Calu3 (cell line): ENCODE data around the gene CUBN. TPM values are rescaled to one million over a fixed set of nuclear protein-coding genes. Genes with fewer than 3 reads are reported as not detected.

ENCODE experiments used
- BruUV-seq: library from RNA; stranded (reverse); fragments of 400-500 nt; replicated peaks from 2 replicates; lab custom pipeline; 2021; lab: Mats Ljungman, UMichigan
- CTCF ChIA-PET: fragments of 300-600 bp; sonication (Branson Sonifier 250); formaldehyde crosslinking; loops from one replicate; lab custom pipeline; 2022; ENCODE audit warnings: antibody characterized with exemption; lab: Charles Lee
- DNase-seq: peaks from one replicate; pipeline ENCODE4 v3.0.0; 2022
- H3K27ac Mint-ChIP-seq: one replicate; pipeline ENCODE4 v1.8.0; 2022; ENCODE audit warnings: mixed read lengths; ENCODE audit not compliant: unreplicated experiment
- H3K27me3 Mint-ChIP-seq: one replicate; pipeline ENCODE4 v1.8.0; 2022; ENCODE audit warnings: mixed read lengths; ENCODE audit not compliant: unreplicated experiment
- H3K36me3 Mint-ChIP-seq: one replicate; pipeline ENCODE4 v1.8.0; 2022; ENCODE audit warnings: mild to moderate bottlenecking, moderate library complexity, mixed read lengths; ENCODE audit not compliant: insufficient read depth, unreplicated experiment
- H3K4me1 Mint-ChIP-seq: one replicate; pipeline ENCODE4 v1.8.0; 2022; ENCODE audit warnings: mild to moderate bottlenecking, low read depth, mixed read lengths; ENCODE audit not compliant: unreplicated experiment
- H3K4me3 Mint-ChIP-seq: one replicate; pipeline ENCODE4 v1.8.0; 2022; ENCODE audit warnings: mild to moderate bottlenecking, low read depth, moderate library complexity, mixed read lengths; ENCODE audit not compliant: unreplicated experiment
- H3K9me3 Mint-ChIP-seq: one replicate; pipeline ENCODE4 v1.8.0; 2022; ENCODE audit warnings: low read depth, mixed read lengths; ENCODE audit not compliant: unreplicated experiment
- CTCF ChIP-seq: fragments of 200-600 bp; IDR thresholded peaks from one replicate; pipeline ENCODE4 v1.8.0; 2022; ENCODE audit warnings: antibody characterized with exemption; ENCODE audit not compliant: unreplicated experiment
- intact Hi-C: fragments of 100-400 bp; cut with micrococcal nuclease; formaldehyde crosslinking; loops from one replicate; pipeline ENCODE4 v1.10.0; 2022; ENCODE audit not compliant: unreplicated experiment
- total RNA-seq: library from RNA; stranded (reverse); gene quantifications from 2 replicates; pipeline ENCODE4 v1.2.3, GENCODE V29; 2022

CUBN gene
- total RNA-seq, 1 experiment from 2014 or later = 0.92 TPM

- H3K9me3 Mint-ChIP-seq = peaks cover 3% of the 10 kb centered on the region
- no peak overlapping the region for H3K27ac Mint-ChIP-seq
- CTCF ChIA-PET = interaction anchor here (0.7 kb wide), 1 partner anchor 85 kb away, joined by 3 read pairs; no protein-coding TSS in a partner anchor
- intact Hi-C loops = no loop called here
- H3K27me3 Mint-ChIP-seq = no peaks in the 10 kb centered on the region
- DNase-seq = no peak
- no peak for TF ChIP-seq CTCF
- BruUV-seq = no TSS peak
- H3K4me1 Mint-ChIP-seq = peaks cover 7% of the 10 kb centered on the region
- no peak overlapping the region for H3K4me3 Mint-ChIP-seq
- no peaks in the 10 kb centered on the region for H3K36me3 Mint-ChIP-seq
These were observed 15.1 kb upstream of the CUBN start for GRCh38 chr10:17144757-17145156.

GRCh38 chr10:17144032-17144431, 14.4 kb upstream of the CUBN start:
- TF ChIP-seq CTCF = no peak
- H3K36me3 Mint-ChIP-seq = no peaks in the 10 kb centered on the region
- intact Hi-C loops = no loop called here
- no peak overlapping the region for H3K4me3 Mint-ChIP-seq
- DNase-seq = no peak
- peaks cover 12% of the 10 kb centered on the region for H3K4me1 Mint-ChIP-seq
- H3K27ac Mint-ChIP-seq = no peak overlapping the region
- H3K9me3 Mint-ChIP-seq = peaks cover 3% of the 10 kb centered on the region
- H3K27me3 Mint-ChIP-seq = no peaks in the 10 kb centered on the region
- CTCF ChIA-PET = no interaction called here
- BruUV-seq = no TSS peak

- peaks cover 21% of the 10 kb centered on the region for H3K4me1 Mint-ChIP-seq
- intact Hi-C loops = no loop called here
- no TSS peak for BruUV-seq
- no peaks in the 10 kb centered on the region for H3K36me3 Mint-ChIP-seq
- H3K27ac Mint-ChIP-seq = no peak overlapping the region
- DNase-seq = no peak
- H3K9me3 Mint-ChIP-seq = peaks cover 3% of the 10 kb centered on the region
- CTCF ChIA-PET = interaction anchor here (0.6 kb wide), 1 partner anchor 177 kb away, joined by 3 read pairs; no protein-coding TSS in a partner anchor
- H3K27me3 Mint-ChIP-seq = no peaks in the 10 kb centered on the region
- no peak for TF ChIP-seq CTCF
- no peak overlapping the region for H3K4me3 Mint-ChIP-seq
These were observed 13.6 kb upstream of the CUBN start for GRCh38 chr10:17143055-17143690.

- Mint-ChIP-seq H3K27ac (no peak overlapping the region), H3K4me1 (peaks cover 28% of the 10 kb centered on the region), H3K27me3 (no peaks in the 10 kb centered on the region), H3K36me3 (no peaks in the 10 kb centered on the region), H3K4me3 (no peak overlapping the region), H3K9me3 (peaks cover 3% of the 10 kb centered on the region)
- TF ChIP-seq CTCF = no peak
- CTCF ChIA-PET = no interaction called here
- DNase-seq = no peak
- intact Hi-C loops = no loop called here
- no TSS peak for BruUV-seq
These were observed 12.1 kb upstream of the CUBN start for GRCh38 chr10:17141504-17142229.
